ENCODE results near the gene PLA2G4A. TPM values are rescaled to one million over a fixed set of nuclear protein-coding genes. Genes with fewer than 3 reads are reported as not detected.

Gene PLA2G4A
- total RNA-seq, 2 donors from 2014 or later, result 4.7 to 11.2 TPM

DNA sequence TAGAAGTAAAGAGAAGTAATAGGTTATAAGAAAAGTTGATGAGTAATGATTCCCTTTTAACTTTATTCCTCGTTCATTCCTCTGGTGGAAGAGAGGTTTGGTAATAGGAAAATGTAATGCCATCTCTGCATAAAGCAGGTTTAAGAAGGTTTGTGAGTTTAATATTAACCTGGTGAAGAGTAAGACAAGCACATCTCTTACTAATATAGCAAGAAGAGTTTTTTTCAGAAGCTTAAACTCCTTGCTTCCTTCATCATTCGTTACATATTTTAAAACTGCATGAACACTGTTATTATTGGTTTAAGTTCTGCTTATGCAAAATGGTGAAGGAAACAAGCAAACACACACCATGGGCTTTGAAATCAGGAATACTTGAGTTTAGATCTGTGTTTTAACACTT lies 9.2 kb upstream of the PLA2G4A start:
- no peaks in the 10 kb centered on the region for H3K9me3 ChIP-seq
- 35 to 56% methylated on average over 2 of the region's 2 CpGs for WGBS, 2 donors

DNA sequence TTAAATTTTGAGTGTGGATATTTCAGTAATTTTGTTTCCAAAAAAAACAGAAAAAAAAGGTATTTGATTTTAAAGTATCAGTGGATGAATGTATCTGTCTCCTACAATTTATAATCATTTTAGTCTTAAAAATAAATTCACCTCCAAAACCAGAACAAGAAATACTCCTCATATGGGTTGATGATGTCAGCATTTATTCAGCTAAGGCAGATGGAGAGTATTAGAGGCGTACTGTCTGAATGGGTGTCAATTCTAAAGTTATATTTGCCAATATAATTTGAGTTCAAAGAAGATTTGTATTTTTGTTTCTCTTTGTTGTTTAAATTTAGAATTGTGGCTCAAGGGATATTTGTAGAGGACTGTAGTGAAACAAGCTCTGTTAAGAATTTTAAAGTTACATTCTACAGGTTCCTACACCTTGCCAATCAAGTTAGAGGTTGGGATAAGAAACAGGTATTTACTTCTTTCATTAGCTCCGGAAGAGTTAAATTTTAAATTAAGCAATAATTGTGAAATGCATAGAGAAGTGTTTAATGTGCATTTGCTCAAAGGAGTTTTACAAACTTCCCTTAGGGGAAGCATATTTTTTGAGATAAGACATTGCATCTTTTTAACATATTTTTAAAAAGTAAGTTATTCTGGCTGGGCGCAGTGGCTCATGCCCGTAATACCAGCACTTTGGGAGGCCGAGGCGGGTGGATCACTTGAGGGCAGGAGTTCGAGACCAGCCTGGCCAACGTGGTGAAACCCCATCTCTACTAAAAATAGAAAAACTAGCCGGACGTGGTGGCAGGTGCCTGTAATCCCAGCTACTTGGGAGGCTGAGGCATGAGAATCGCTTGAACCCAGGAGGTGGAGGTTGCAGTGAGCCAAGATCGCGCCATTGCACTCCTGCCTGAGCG lies 1.2 kb downstream of the PLA2G4A start:
- Histone ChIP-seq H3K4me3 (peak overlapping the region in 1 of 2 donors; percentile 55), H3K27ac (no peak overlapping the region), H3K4me1 (peaks cover 10% of the 10 kb centered on the region), H3K36me3 (replicated peaks in 1 of 2; ENCODE audit: insufficient read depth in 1 of 2, low read depth in 2 of 2) (no peaks in the 10 kb centered on the region), H3K9me3 (no peaks in the 10 kb centered on the region), H3K27me3 (no peaks in the 10 kb centered on the region)
- intact Hi-C loops (cut with DNase I), result no loop called here
- no peak for DNase-seq
- WGBS, 2 donors, result 60 to 78% methylated on average over 14 of the region's 14 CpGs
- ATAC-seq, result no peak
- no peak for TF ChIP-seq POLR2A (IDR thresholded peaks at IDR 0.05)

More for the DNA sequence above, 9.2 kb upstream of the PLA2G4A start:
- Histone ChIP-seq H3K4me1 (no peaks in the 10 kb centered on the region), H3K4me3 (no peak overlapping the region), H3K36me3 (replicated peaks in 1 of 2; ENCODE audit: insufficient read depth in 1 of 2, low read depth in 2 of 2) (no peaks in the 10 kb centered on the region), H3K27ac (no peak overlapping the region), H3K27me3 (no peaks in the 10 kb centered on the region)
- no peak for ATAC-seq
- no peak for DNase-seq
- intact Hi-C loops (cut with DNase I), result no loop called here
- TF ChIP-seq, protein P1, sequence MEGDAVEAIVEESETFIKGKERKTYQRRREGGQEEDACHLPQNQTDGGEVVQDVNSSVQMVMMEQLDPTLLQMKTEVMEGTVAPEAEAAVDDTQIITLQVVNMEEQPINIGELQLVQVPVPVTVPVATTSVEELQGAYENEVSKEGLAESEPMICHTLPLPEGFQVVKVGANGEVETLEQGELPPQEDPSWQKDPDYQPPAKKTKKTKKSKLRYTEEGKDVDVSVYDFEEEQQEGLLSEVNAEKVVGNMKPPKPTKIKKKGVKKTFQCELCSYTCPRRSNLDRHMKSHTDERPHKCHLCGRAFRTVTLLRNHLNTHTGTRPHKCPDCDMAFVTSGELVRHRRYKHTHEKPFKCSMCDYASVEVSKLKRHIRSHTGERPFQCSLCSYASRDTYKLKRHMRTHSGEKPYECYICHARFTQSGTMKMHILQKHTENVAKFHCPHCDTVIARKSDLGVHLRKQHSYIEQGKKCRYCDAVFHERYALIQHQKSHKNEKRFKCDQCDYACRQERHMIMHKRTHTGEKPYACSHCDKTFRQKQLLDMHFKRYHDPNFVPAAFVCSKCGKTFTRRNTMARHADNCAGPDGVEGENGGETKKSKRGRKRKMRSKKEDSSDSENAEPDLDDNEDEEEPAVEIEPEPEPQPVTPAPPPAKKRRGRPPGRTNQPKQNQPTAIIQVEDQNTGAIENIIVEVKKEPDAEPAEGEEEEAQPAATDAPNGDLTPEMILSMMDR (IDR thresholded peaks at IDR 0.05), result no peak
- no peak for TF ChIP-seq POLR2A (IDR thresholded peaks at IDR 0.05)

DNA sequence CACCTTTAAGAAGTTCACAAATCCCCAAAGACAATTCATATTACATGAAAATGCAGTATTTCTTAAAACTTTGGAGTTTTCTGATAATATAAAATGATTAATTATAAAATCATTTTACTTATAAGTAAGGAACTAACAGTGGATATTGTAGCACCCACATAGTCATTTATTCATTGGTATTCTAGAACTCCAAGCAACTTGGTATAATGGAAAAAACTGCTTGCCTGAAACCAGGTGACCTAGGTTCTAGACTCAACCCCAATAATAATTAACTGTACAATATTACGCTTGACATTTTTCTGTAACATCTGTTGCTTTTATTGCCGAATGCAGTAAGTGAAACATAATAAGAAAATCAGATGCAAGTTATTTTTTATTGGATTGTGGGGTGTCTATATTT lies 2.4 kb downstream of the PLA2G4A start:
- ATAC-seq, result no peak
- WGBS, 2 donors, result 70 to 72% methylated on average over 2 of the region's 2 CpGs
- Histone ChIP-seq H3K27ac (no peak overlapping the region), H3K9me3 (no peaks in the 10 kb centered on the region), H3K27me3 (no peaks in the 10 kb centered on the region), H3K4me3 (no peak overlapping the region), H3K36me3 (replicated peaks in 1 of 2; ENCODE audit: insufficient read depth in 1 of 2, low read depth in 2 of 2) (no peaks in the 10 kb centered on the region), H3K4me1 (peaks cover 10% of the 10 kb centered on the region)
- intact Hi-C loops (cut with DNase I), result no loop called here
- TF ChIP-seq, protein P1 (IDR thresholded peaks at IDR 0.05), result no peak
- TF ChIP-seq POLR2A (IDR thresholded peaks at IDR 0.05), result no peak
- DNase-seq, result no peak

DNA sequence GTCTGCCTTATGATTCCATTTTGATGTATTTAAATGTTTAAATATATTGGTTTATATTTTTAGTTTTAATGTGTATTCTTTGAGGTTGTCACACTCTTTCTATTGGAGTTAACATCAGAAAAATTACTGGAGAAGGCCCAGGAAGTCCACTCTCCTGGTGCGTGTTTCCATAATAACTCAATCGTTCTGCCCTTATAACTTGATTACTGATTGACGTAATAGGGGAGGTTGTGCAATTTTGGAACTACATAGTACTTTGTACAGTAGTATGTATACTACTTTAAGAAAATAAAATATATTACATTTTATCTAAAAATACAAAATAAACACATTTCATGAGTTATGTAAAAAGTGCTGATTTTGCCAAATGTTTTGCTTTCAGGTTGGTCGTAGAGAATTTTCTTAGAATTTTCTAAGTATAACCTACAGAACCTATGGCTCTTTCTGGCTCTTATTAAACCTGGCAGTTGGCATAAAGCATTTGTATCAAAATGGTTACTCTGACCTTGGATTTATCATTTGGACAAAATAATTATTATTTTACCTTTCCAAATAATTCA lies 5.7 kb downstream of the PLA2G4A start:
- peaks cover 21% of the 10 kb centered on the region for H3K4me1 ChIP-seq
- H3K4me3 ChIP-seq, result no peak overlapping the region
- no peaks in the 10 kb centered on the region for H3K9me3 ChIP-seq
- DNase-seq (no peak), ATAC-seq (no peak)
- H3K36me3 ChIP-seq (replicated peaks in 1 of 2; ENCODE audit: insufficient read depth in 1 of 2, low read depth in 2 of 2), result no peaks in the 10 kb centered on the region
- intact Hi-C loops (cut with DNase I), result no loop called here
- WGBS, 2 donors, result 55 to 70% methylated on average over 4 of the region's 4 CpGs
- no peak for TF ChIP-seq POLR2A (IDR thresholded peaks at IDR 0.05)
- TF ChIP-seq, protein P1 (IDR thresholded peaks at IDR 0.05), result no peak
- H3K27ac ChIP-seq, result no peak overlapping the region
- no peaks in the 10 kb centered on the region for H3K27me3 ChIP-seq

DNA sequence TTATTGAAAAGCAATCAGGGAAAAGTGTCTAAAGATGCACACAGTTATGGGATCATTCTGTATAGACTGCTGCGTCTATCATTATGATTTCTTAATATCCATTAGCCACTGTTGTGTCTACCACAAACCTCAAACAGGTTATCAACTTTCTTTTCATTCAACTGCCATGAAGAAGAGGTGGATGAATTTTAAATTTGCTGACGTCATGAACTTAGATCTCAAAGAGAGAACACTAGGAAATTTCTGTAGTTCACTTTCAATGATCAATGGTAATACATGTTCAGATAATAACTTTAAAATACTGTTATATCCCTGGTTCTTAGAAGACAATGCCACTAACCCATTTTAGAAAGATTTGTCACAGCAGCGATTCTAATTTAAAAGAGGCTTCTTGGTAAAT lies 6.7 kb downstream of the PLA2G4A start:
- intact Hi-C loops (cut with DNase I), result no loop called here

More for the DNA sequence above, 6.7 kb downstream of the PLA2G4A start:
- H3K36me3 ChIP-seq (replicated peaks in 1 of 2; ENCODE audit: insufficient read depth in 1 of 2, low read depth in 2 of 2), result no peaks in the 10 kb centered on the region
- H3K27ac ChIP-seq, result no peak overlapping the region
- WGBS, 2 donors, result 61 to 79% methylated on average over 3 of the region's 3 CpGs
- H3K27me3 ChIP-seq, result no peaks in the 10 kb centered on the region
- DNase-seq (no peak), ATAC-seq (no peak)
- no peaks in the 10 kb centered on the region for H3K9me3 ChIP-seq
- H3K4me1 ChIP-seq, result peaks cover 18% of the 10 kb centered on the region
- TF ChIP-seq, protein P1 (IDR thresholded peaks at IDR 0.05), result no peak
- TF ChIP-seq POLR2A (IDR thresholded peaks at IDR 0.05), result no peak
- no peak overlapping the region for H3K4me3 ChIP-seq
